WTC11 (cell line): ENCODE data around the gene UPK3A. TPM values are rescaled to one million over a fixed set of nuclear protein-coding genes. Genes with fewer than 3 reads are reported as not detected.

Experiments used
- ATAC-seq: fragments of 200-7000 bp; cut with Tn5 transposase; 2 replicates; pipeline ENCODE4 v1.10.0; 2021; ENCODE audit warnings: mild to moderate bottlenecking, moderate library complexity
- CTCF ChIA-PET: fragments of 300-600 bp; sonication (Branson Sonifier 250); formaldehyde crosslinking; loops from one replicate; lab custom pipeline; 2021; ENCODE audit warnings: antibody characterized with exemption; lab: Charles Lee
- POLR2A ChIA-PET: fragments of 350-600 bp; sonication (Branson Sonifier 250); formaldehyde crosslinking; loops from one replicate; lab custom pipeline; 2021; ENCODE audit warnings: antibody characterized with exemption; lab: Charles Lee
- DNase-seq: peaks from one replicate; pipeline ENCODE4 v3.0.0; 2021; ENCODE audit warnings: low spot score
- H3K27ac Mint-ChIP-seq: 2 replicates; pipeline ENCODE4 v1.8.0; 2021; ENCODE audit warnings: mixed read lengths
- H3K27me3 Mint-ChIP-seq: 2 replicates; pipeline ENCODE4 v1.8.0; 2021; ENCODE audit warnings: low read depth, mild to moderate bottlenecking, moderate library complexity, mixed read lengths
- H3K36me3 Mint-ChIP-seq: 2 replicates; pipeline ENCODE4 v1.8.0; 2021; ENCODE audit warnings: mixed read lengths
- H3K4me1 Mint-ChIP-seq: 2 replicates; pipeline ENCODE4 v1.8.0; 2022; ENCODE audit warnings: mixed read lengths
- H3K4me3 Mint-ChIP-seq: 2 replicates; pipeline ENCODE4 v1.8.0; 2021; ENCODE audit warnings: mild to moderate bottlenecking, moderate library complexity, mixed read lengths
- H3K9me3 Mint-ChIP-seq: 2 replicates; pipeline ENCODE4 v1.8.0; 2021; ENCODE audit warnings: mixed read lengths
- CDX4 ChIP-seq: fragments of 250-450 bp; sonication (Bioruptor Pico); IDR thresholded peaks from 2 replicates; pipeline ENCODE4 v1.9.0; 2021; ENCODE audit warnings: moderate library complexity, mild to moderate bottlenecking, inconsistent platforms, borderline replicate concordance
- CREB1 ChIP-seq: sonication (generic); formaldehyde crosslinking; IDR thresholded peaks from 2 replicates; pipeline ENCODE4 v1.8.0; 2023; ENCODE audit warnings: mild to moderate bottlenecking, missing genetic modification reagents
- GRHL2 ChIP-seq: fragments of 250-450 bp; sonication (Bioruptor Pico); IDR thresholded peaks from 2 replicates; pipeline ENCODE4 v1.8.0; 2022; ENCODE audit warnings: mild to moderate bottlenecking, moderate library complexity; ENCODE audit not compliant: insufficient replicate concordance, severe bottlenecking
- IRF2 ChIP-seq: sonication (generic); formaldehyde crosslinking; IDR thresholded peaks from 2 replicates; pipeline ENCODE4 v1.8.0; 2022; ENCODE audit warnings: low read depth, missing genetic modification reagents, borderline replicate concordance
- JUN ChIP-seq: sonication (generic); formaldehyde crosslinking; IDR thresholded peaks from 2 replicates; pipeline ENCODE4 v1.8.0; 2023; ENCODE audit warnings: mild to moderate bottlenecking, missing genetic modification reagents
- MLX ChIP-seq: sonication (generic); formaldehyde crosslinking; IDR thresholded peaks from 2 replicates; pipeline ENCODE4 v1.8.1; 2023; ENCODE audit warnings: mild to moderate bottlenecking, missing genetic modification reagents, moderate library complexity
- MXD4 ChIP-seq: fragments of 250-450 bp; sonication (Bioruptor Pico); IDR thresholded peaks from 2 replicates; pipeline ENCODE4 v1.8.0; 2021; ENCODE audit warnings: mild to moderate bottlenecking, moderate library complexity, borderline replicate concordance
- SP1 ChIP-seq: sonication (generic); formaldehyde crosslinking; conservative IDR thresholded peaks from 2 replicates; pipeline ENCODE4 v1.8.1; 2022; ENCODE audit warnings: missing genetic modification reagents
- TEAD4 ChIP-seq: sonication (generic); formaldehyde crosslinking; IDR thresholded peaks from 2 replicates; pipeline ENCODE4 v1.8.0; 2022; ENCODE audit warnings: mild to moderate bottlenecking, missing genetic modification reagents
- ZBTB21 ChIP-seq: sonication (generic); formaldehyde crosslinking; IDR thresholded peaks from 2 replicates; pipeline ENCODE4 v1.8.1; 2023; ENCODE audit warnings: mild to moderate bottlenecking, missing genetic modification reagents, borderline replicate concordance
- ZNF121 ChIP-seq: sonication (generic); formaldehyde crosslinking; IDR thresholded peaks from 2 replicates; pipeline ENCODE4 v1.8.0; 2023; ENCODE audit warnings: missing genetic modification reagents
- ZNF219 ChIP-seq: sonication (generic); formaldehyde crosslinking; IDR thresholded peaks from 2 replicates; pipeline ENCODE4 v1.8.0; 2023; ENCODE audit warnings: missing genetic modification reagents, mild to moderate bottlenecking, borderline replicate concordance
- ZNF232 ChIP-seq: sonication (generic); formaldehyde crosslinking; IDR thresholded peaks from 2 replicates; pipeline ENCODE4 v1.8.0; 2022; ENCODE audit warnings: mild to moderate bottlenecking, missing genetic modification reagents
- ZNF281 ChIP-seq: sonication (generic); formaldehyde crosslinking; IDR thresholded peaks from 2 replicates; pipeline ENCODE4 v1.8.0; 2023; ENCODE audit warnings: mild to moderate bottlenecking, missing genetic modification reagents
- total RNA-seq: library from RNA; stranded (reverse); gene quantifications from 3 replicates; pipeline ENCODE4 v1.2.3, GENCODE V29; 2021
- TF ChIP-seq, protein P1 (sequence below): sonication (generic); formaldehyde crosslinking; IDR thresholded peaks from 2 replicates; pipeline ENCODE4 v1.8.1; 2022; ENCODE audit warnings: mild to moderate bottlenecking, moderate library complexity, missing genetic modification reagents
- TF ChIP-seq, protein P2 (sequence below): sonication (generic); formaldehyde crosslinking; IDR thresholded peaks from 2 replicates; pipeline ENCODE4 v1.8.0; 2022; ENCODE audit warnings: mild to moderate bottlenecking, missing genetic modification reagents
- TF ChIP-seq, protein P3 (sequence below): sonication (generic); formaldehyde crosslinking; IDR thresholded peaks from 2 replicates; pipeline ENCODE4 v1.8.0; 2022; ENCODE audit warnings: mild to moderate bottlenecking, missing genetic modification reagents

The UPK3A gene
- total RNA-seq, 1 experiment from 2014 or later: 0.37 TPM

GRCh38 chr22:45290410-45290936 is 5.7 kb downstream of the UPK3A start:
- no peaks in the 10 kb centered on the region for H3K9me3 Mint-ChIP-seq
- ATAC-seq: no peak; the same call in 1 of the 2 replicates
- H3K4me1 Mint-ChIP-seq: peaks cover 5% of the 10 kb centered on the region
- TF ChIP-seq CREB1 (CRISPR knock-in tag): no peak
- peak; percentile 20; the same call in 1 of the 2 replicates for TF ChIP-seq ZNF121 (CRISPR knock-in tag)
- H3K36me3 Mint-ChIP-seq: no peaks in the 10 kb centered on the region
- no peak overlapping the region for H3K4me3 Mint-ChIP-seq
- DNase-seq: peak; percentile 53
- POLR2A ChIA-PET: no interaction called here
- CTCF ChIA-PET: no interaction called here
- H3K27ac Mint-ChIP-seq: no peak overlapping the region
- peaks cover 16% of the 10 kb centered on the region for H3K27me3 Mint-ChIP-seq

- Mint-ChIP-seq H3K4me1 (no peaks in the 10 kb centered on the region), H3K4me3 (no peak overlapping the region), H3K36me3 (no peaks in the 10 kb centered on the region), H3K27ac (no peak overlapping the region), H3K9me3 (no peaks in the 10 kb centered on the region), H3K27me3 (peaks cover 8% of the 10 kb centered on the region)
- POLR2A ChIA-PET: no interaction called here
- no peak for DNase-seq
- CTCF ChIA-PET: no interaction called here
- TF ChIP-seq, protein P1, sequence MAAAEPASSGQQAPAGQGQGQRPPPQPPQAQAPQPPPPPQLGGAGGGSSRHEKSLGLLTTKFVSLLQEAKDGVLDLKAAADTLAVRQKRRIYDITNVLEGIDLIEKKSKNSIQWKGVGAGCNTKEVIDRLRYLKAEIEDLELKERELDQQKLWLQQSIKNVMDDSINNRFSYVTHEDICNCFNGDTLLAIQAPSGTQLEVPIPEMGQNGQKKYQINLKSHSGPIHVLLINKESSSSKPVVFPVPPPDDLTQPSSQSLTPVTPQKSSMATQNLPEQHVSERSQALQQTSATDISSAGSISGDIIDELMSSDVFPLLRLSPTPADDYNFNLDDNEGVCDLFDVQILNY (CRISPR knock-in tag): no peak
- no peak for TF ChIP-seq IRF2 (CRISPR knock-in tag)
- TF ChIP-seq TEAD4 (CRISPR knock-in tag): no peak
- TF ChIP-seq ZNF121 (CRISPR knock-in tag): no peak
- TF ChIP-seq JUN (CRISPR knock-in tag): no peak
- TF ChIP-seq CDX4: no peak
- no peak for TF ChIP-seq ZNF232 (CRISPR knock-in tag)
- no peak for TF ChIP-seq MLX
- no peak for TF ChIP-seq SP1
- no peak for TF ChIP-seq GRHL2 (CRISPR knock-in tag)
- no peak for TF ChIP-seq ZBTB21 (CRISPR knock-in tag)
- no peak for TF ChIP-seq ZNF219
- no peak for TF ChIP-seq MXD4 (CRISPR knock-in tag)
- no peak for TF ChIP-seq ZNF281 (CRISPR knock-in tag)
- TF ChIP-seq, protein P2, sequence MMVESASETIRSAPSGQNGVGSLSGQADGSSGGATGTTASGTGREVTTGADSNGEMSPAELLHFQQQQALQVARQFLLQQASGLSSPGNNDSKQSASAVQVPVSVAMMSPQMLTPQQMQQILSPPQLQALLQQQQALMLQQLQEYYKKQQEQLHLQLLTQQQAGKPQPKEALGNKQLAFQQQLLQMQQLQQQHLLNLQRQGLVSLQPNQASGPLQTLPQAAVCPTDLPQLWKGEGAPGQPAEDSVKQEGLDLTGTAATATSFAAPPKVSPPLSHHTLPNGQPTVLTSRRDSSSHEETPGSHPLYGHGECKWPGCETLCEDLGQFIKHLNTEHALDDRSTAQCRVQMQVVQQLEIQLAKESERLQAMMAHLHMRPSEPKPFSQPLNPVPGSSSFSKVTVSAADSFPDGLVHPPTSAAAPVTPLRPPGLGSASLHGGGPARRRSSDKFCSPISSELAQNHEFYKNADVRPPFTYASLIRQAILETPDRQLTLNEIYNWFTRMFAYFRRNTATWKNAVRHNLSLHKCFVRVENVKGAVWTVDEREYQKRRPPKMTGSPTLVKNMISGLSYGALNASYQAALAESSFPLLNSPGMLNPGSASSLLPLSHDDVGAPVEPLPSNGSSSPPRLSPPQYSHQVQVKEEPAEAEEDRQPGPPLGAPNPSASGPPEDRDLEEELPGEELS (CRISPR knock-in tag): no peak
- TF ChIP-seq, protein P3, sequence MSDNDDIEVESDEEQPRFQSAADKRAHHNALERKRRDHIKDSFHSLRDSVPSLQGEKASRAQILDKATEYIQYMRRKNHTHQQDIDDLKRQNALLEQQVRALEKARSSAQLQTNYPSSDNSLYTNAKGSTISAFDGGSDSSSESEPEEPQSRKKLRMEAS (CRISPR knock-in tag): no peak
- ATAC-seq: no peak
Observed at GRCh38 chr22:45291061-45291930, 6.5 kb downstream of the UPK3A start.
